HTR-8/SVneo (cell line): Measurements from ENCODE around the gene ZNF45.
"Not testable (repeated sequence)": the region's sequence is repeated elsewhere in the genome, so short reads cannot be mapped to it uniquely, and the experiment has no call there.

ENCODE experiments used
- DNase-seq: peaks from one replicate; pipeline ENCODE4 v3.0.0; 2011; ENCODE audit warnings: low spot score, mixed read lengths; ENCODE audit not compliant: insufficient read length
- FAIRE-seq: peaks from 2 replicates; lab custom pipeline; 2011; peaks lifted over from hg19 to GRCh38; lab: Jason Lieb, UNC

Gene ZNF45

GRCh38 chr19:43934985-43935708 lies at the start of gene ZNF45:
ZNF45 (minus strand) TSS chr19:43935282; CDS start chr19:43922185, 13,097 bp downstream.
- peak; percentile 59 for FAIRE-seq

GRCh38 chr19:43984687-43985000 lies 49.6 kb upstream of the ZNF45 start:
- peak; percentile 3 for DNase-seq
- FAIRE-seq = no peak

More at GRCh38 chr19:43934985-43935708, at the start of gene ZNF45:
- DNase-seq = peak; percentile 91

- peak; percentile 89 for FAIRE-seq
- DNase-seq = peak; percentile 94
Observed at GRCh38 chr19:43983912-43984686, 49.0 kb upstream of the ZNF45 start, which contains the start of gene ZNF155. ZNF155 (plus strand) TSS chr19:43984188; CDS start chr19:43988544, 4,356 bp downstream.

GRCh38 chr19:43983544-43983911 lies 48.4 kb upstream of the ZNF45 start:
- no peak for FAIRE-seq

GRCh38 chr19:43976732-43977131 lies 41.6 kb upstream of the ZNF45 start:
- no peak for DNase-seq
- FAIRE-seq = no peak

More at GRCh38 chr19:43983544-43983911, 48.4 kb upstream of the ZNF45 start:
- no peak for DNase-seq

GRCh38 chr19:43966079-43966694 lies 31.1 kb upstream of the ZNF45 start:
- DNase-seq = no peak
- FAIRE-seq = no peak

- DNase-seq = no peak
- no peak for FAIRE-seq
Observed at GRCh38 chr19:43960411-43960810, 25.3 kb upstream of the ZNF45 start.

- FAIRE-seq = no peak
- DNase-seq = no peak
Observed at GRCh38 chr19:43957891-43958290, 22.8 kb upstream of the ZNF45 start.

GRCh38 chr19:43956827-43957226 lies 21.7 kb upstream of the ZNF45 start:
- FAIRE-seq (no peak), DNase-seq (no peak)

- DNase-seq = peak; percentile 96
Observed at GRCh38 chr19:43950834-43951645, 16.0 kb upstream of the ZNF45 start, which contains the start of gene ZNF221. ZNF221 (plus strand) TSS chr19:43951228; CDS start chr19:43962727, 11,499 bp downstream.

GRCh38 chr19:43949803-43950202 lies 14.7 kb upstream of the ZNF45 start:
- DNase-seq, FAIRE-seq: not testable (repeated sequence)

More at GRCh38 chr19:43950834-43951645, 16.0 kb upstream of the ZNF45 start, which contains the start of gene ZNF221:
- FAIRE-seq = peak; percentile 94

GRCh38 chr19:43947412-43947811 lies 12.3 kb upstream of the ZNF45 start:
- FAIRE-seq, DNase-seq: not testable (repeated sequence)

GRCh38 chr19:43941209-43941608 lies 6.1 kb upstream of the ZNF45 start:
- FAIRE-seq = no peak
- no peak for DNase-seq

- DNase-seq (no peak), FAIRE-seq (no peak)
Observed at GRCh38 chr19:43940719-43941118, 5.6 kb upstream of the ZNF45 start.

GRCh38 chr19:43939557-43940260 lies 4.6 kb upstream of the ZNF45 start:
- FAIRE-seq = no peak

GRCh38 chr19:43936188-43936587 lies 1.1 kb upstream of the ZNF45 start:
- FAIRE-seq (no peak), DNase-seq (no peak)

More at GRCh38 chr19:43939557-43940260, 4.6 kb upstream of the ZNF45 start:
- no peak for DNase-seq

- DNase-seq (peak; percentile 22), FAIRE-seq (peak; percentile 13)
Observed at GRCh38 chr19:43934055-43934984, 762 bp downstream of the ZNF45 start.

- DNase-seq (no peak), FAIRE-seq (no peak)
Observed at GRCh38 chr19:43928820-43929219, 6.3 kb downstream of the ZNF45 start.
